ENCODE data around the gene DDX52.

Gene DDX52

DNA sequence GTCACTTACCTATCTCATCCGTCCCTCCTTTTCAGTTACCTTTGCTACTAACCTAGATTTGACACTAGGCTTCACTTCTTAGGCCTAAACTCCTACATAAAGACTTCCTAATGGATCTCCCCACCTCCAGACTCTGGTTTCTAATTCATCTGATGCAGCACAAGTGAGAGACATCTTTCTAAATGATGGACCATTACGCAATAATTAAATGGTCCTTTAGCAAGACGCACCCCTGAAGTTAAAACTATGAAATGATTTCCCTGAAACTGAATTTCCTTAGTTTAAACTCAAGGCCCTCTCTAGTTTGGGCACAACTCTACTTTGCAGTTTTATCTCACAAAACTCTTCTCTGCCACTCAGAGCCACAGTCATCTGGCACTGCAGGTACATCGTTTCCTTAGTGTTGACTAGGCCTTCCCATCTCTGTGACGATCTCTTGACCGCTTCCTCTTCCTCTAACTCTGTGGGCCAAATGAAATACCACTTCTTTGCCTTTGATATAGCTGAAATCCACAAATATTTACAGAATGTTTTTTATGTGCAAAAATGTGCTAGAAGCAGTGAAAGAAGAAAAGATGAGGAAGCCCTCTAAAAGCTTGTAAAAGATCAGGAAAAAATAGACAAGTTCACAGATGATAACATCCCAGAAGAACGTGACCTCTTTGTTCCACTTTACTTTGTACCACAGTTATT is 37.3 kb downstream of the DDX52 start:
- Histone ChIP-seq H4K20me1 (ENCODE audit: insufficient read depth, low read length) (no peaks in the 10 kb centered on the region), H3F3A (ENCODE audit: insufficient read depth, low read length) (0 out of 2 replicates have a peak, but pooled peaks cover 6% of the 10 kb centered on the region), H3K4me3 (ENCODE audit: low read depth, low read length, poor library complexity, severe bottlenecking) (peak overlapping the region; percentile 97), H2AFZ (ENCODE audit: low read length) (no peak overlapping the region), H3K27ac (ENCODE audit: low read depth, low read length, poor library complexity, severe bottlenecking) (peak overlapping the region; percentile 89), H3K4me2 (ENCODE audit: low read length) (peak overlapping the region; percentile 83), H3K9me3 (ENCODE audit: low read length) (no peaks in the 10 kb centered on the region), H3K9ac (ENCODE audit: low read length) (peak overlapping the region; percentile 43), H3K27me3 (ENCODE audit: insufficient read depth, low read length) (no peaks in the 10 kb centered on the region), H3K36me3 (ENCODE audit: insufficient read depth, low read length) (peaks cover 30% of the 10 kb centered on the region), H3K79me2 (ENCODE audit: insufficient read depth, low read length) (peaks cover 61% of the 10 kb centered on the region), H3K9me2 (ENCODE audit: low read depth, low read length) (no peaks in the 10 kb centered on the region), H3K4me1 (ENCODE audit: insufficient read depth, low read length, severe bottlenecking) (peaks cover 35% of the 10 kb centered on the region)
- TF ChIP-seq EZH2 (IDR thresholded peaks at IDR 0.05; ENCODE audit: borderline replicate concordance, low read length): no peak
- TF ChIP-seq, protein P1, sequence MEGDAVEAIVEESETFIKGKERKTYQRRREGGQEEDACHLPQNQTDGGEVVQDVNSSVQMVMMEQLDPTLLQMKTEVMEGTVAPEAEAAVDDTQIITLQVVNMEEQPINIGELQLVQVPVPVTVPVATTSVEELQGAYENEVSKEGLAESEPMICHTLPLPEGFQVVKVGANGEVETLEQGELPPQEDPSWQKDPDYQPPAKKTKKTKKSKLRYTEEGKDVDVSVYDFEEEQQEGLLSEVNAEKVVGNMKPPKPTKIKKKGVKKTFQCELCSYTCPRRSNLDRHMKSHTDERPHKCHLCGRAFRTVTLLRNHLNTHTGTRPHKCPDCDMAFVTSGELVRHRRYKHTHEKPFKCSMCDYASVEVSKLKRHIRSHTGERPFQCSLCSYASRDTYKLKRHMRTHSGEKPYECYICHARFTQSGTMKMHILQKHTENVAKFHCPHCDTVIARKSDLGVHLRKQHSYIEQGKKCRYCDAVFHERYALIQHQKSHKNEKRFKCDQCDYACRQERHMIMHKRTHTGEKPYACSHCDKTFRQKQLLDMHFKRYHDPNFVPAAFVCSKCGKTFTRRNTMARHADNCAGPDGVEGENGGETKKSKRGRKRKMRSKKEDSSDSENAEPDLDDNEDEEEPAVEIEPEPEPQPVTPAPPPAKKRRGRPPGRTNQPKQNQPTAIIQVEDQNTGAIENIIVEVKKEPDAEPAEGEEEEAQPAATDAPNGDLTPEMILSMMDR (IDR thresholded peaks at IDR 0.05; ENCODE audit: low read length): no peak

DNA sequence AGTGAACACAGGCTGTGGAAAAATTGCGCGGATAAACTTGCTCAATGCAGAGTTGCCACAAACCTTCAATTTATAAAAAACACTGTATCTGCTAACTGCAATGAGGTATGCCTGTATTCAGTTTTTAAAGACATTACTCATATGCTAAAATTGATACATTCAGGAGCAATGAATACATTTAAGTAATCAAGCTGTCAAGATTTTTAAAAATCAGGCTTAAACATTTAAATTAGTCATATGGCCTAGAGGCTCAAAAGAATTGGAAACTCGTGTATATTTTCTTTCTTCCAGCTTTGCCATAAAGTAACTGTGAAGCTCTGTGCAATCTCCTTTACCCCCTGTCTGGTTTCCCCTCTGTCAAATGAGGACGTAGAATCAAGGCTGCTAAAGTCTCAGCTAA is 38.2 kb downstream of the DDX52 start:
- H4K20me1 ChIP-seq (ENCODE audit: insufficient read depth, low read length): no peaks in the 10 kb centered on the region
- 0 out of 2 replicates have a peak, but pooled peaks cover 6% of the 10 kb centered on the region for H3F3A ChIP-seq (ENCODE audit: insufficient read depth, low read length)
- H3K27me3 ChIP-seq (ENCODE audit: insufficient read depth, low read length): no peaks in the 10 kb centered on the region
- H3K27ac ChIP-seq (ENCODE audit: low read depth, low read length, poor library complexity, severe bottlenecking): peak overlapping the region; percentile 89
- TF ChIP-seq, protein P1 (IDR thresholded peaks at IDR 0.05; ENCODE audit: low read length): no peak
- no peak for TF ChIP-seq EZH2 (IDR thresholded peaks at IDR 0.05; ENCODE audit: borderline replicate concordance, low read length)
- peak overlapping the region; percentile 43; the same call in 1 of the 2 replicates for H3K9ac ChIP-seq (ENCODE audit: low read length)
- H3K9me3 ChIP-seq (ENCODE audit: low read length): no peaks in the 10 kb centered on the region
- peaks cover 36% of the 10 kb centered on the region for H3K36me3 ChIP-seq (ENCODE audit: insufficient read depth, low read length)
- peaks cover 35% of the 10 kb centered on the region for H3K4me1 ChIP-seq (ENCODE audit: insufficient read depth, low read length, severe bottlenecking)
- H3K79me2 ChIP-seq (ENCODE audit: insufficient read depth, low read length): peaks cover 67% of the 10 kb centered on the region
- no peak overlapping the region for H2AFZ ChIP-seq (ENCODE audit: low read length)
- H3K4me3 ChIP-seq (ENCODE audit: low read depth, low read length, poor library complexity, severe bottlenecking): no peak overlapping the region
- H3K9me2 ChIP-seq (ENCODE audit: low read depth, low read length): no peaks in the 10 kb centered on the region
- peak overlapping the region; percentile 83 for H3K4me2 ChIP-seq (ENCODE audit: low read length)

DNA sequence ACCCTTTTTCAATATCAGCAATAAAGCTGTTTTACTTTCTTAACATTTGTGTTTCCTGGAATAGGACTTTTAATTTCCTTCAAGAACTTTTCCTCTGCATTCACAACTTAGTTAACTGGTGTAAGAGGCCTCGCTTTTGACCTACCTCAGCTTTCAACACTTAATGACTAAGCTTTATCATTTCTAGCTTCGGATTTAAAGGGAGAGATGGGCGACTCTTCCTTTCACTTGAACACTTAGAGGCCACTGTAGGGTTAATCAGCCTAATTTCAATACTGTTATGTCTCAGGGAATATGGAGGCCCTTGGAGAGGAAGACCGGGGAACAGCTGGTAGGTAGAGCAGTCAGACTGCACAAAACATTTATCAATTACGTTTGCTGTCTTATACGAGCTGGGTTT is 38.7 kb downstream of the DDX52 start:
- 0 out of 2 replicates have a peak, but pooled peaks cover 6% of the 10 kb centered on the region for H3F3A ChIP-seq (ENCODE audit: insufficient read depth, low read length)
- H3K9me2 ChIP-seq (ENCODE audit: low read depth, low read length): no peaks in the 10 kb centered on the region
- H3K9me3 ChIP-seq (ENCODE audit: low read length): no peaks in the 10 kb centered on the region
- no peak for TF ChIP-seq EZH2 (IDR thresholded peaks at IDR 0.05; ENCODE audit: borderline replicate concordance, low read length)
- TF ChIP-seq, protein P1 (IDR thresholded peaks at IDR 0.05; ENCODE audit: low read length): no peak
- H4K20me1 ChIP-seq (ENCODE audit: insufficient read depth, low read length): no peaks in the 10 kb centered on the region
- H3K36me3 ChIP-seq (ENCODE audit: insufficient read depth, low read length): peaks cover 40% of the 10 kb centered on the region
- H3K4me1 ChIP-seq (ENCODE audit: insufficient read depth, low read length, severe bottlenecking): peaks cover 30% of the 10 kb centered on the region
- H3K27ac ChIP-seq (ENCODE audit: low read depth, low read length, poor library complexity, severe bottlenecking): no peak overlapping the region
- no peak overlapping the region for H2AFZ ChIP-seq (ENCODE audit: low read length)
- no peak overlapping the region for H3K4me2 ChIP-seq (ENCODE audit: low read length)
- no peak overlapping the region for H3K4me3 ChIP-seq (ENCODE audit: low read depth, low read length, poor library complexity, severe bottlenecking)
- H3K79me2 ChIP-seq (ENCODE audit: insufficient read depth, low read length): peaks cover 68% of the 10 kb centered on the region
- H3K27me3 ChIP-seq (ENCODE audit: insufficient read depth, low read length): no peaks in the 10 kb centered on the region
- no peak overlapping the region for H3K9ac ChIP-seq (ENCODE audit: low read length)

All from OCI-LY1 (cell line).